ENCODE data around the gene GNE.

DNA sequence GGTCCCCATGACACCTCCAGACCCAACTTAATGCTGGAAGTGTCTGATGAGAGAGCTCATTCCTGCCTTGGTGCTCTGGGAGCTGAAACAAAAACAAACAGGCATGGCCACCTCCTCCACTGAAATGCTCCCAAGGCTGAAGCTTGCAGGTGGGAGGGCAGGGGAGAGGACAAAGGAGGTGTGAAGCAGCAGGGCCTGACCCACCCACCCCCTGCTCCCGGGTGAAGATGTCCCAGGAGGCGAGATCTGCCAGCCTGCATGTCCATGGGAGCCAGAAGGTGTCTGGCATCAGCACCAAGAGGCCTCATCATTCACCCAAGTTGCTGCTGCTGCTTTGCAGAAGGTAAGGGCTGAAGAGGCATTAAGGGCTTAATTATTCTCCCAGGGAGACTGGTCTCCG lies 93.3 kb downstream of the GNE start:
- no peak for TF ChIP-seq ZNF496 (CRISPR knock-in tag; IDR thresholded peaks at IDR 0.05; ENCODE audit: insufficient replicate concordance)
- TF ChIP-seq TCF7 (IDR thresholded peaks at IDR 0.05; ENCODE audit: low read depth) = no peak
- TF ChIP-seq POLR2A (IDR thresholded peaks at IDR 0.05; ENCODE audit: insufficient read depth in 1 of 2, low read depth in 2 of 2, low read length in 2 of 2) = no peak
